DMS53 (cell line): ENCODE results near the gene MGMT.
"Not testable (repeated sequence)": the region's sequence is repeated elsewhere in the genome, so short reads cannot be mapped to it uniquely, and the experiment has no call there.

Experiments used
- DNase-seq: peaks from one replicate; lab custom pipeline; 2025; lab: John Stamatoyannopoulos, UW

Gene MGMT

GRCh38 chr10:129466703-129467358 lies at the start of gene MGMT:
Gene MGMT (plus strand): TSS chr10:129467241.
- DNase-seq: no peak

GRCh38 chr10:129417870-129418269 lies 49.2 kb upstream of the MGMT start:
- no peak for DNase-seq

GRCh38 chr10:129418496-129419225 lies 48.4 kb upstream of the MGMT start:
- DNase-seq: no peak

- no peak for DNase-seq
Observed at GRCh38 chr10:129419397-129419796, 47.6 kb upstream of the MGMT start.

GRCh38 chr10:129421399-129422010 lies 45.5 kb upstream of the MGMT start:
- no peak for DNase-seq

- no peak for DNase-seq
Observed at GRCh38 chr10:129424978-129425377, 42.1 kb upstream of the MGMT start.

- DNase-seq: no peak
Observed at GRCh38 chr10:129426606-129427005, 40.4 kb upstream of the MGMT start.

GRCh38 chr10:129433266-129433665 lies 33.8 kb upstream of the MGMT start:
- DNase-seq: no peak

GRCh38 chr10:129435724-129436123 lies 31.3 kb upstream of the MGMT start:
- not testable (repeated sequence) for DNase-seq

GRCh38 chr10:129438024-129438423 lies 29.0 kb upstream of the MGMT start:
- no peak for DNase-seq

GRCh38 chr10:129440247-129440646 lies 26.8 kb upstream of the MGMT start:
- DNase-seq: no peak

- no peak for DNase-seq
Observed at GRCh38 chr10:129440722-129441316, 26.2 kb upstream of the MGMT start.

GRCh38 chr10:129441372-129442009 lies 25.6 kb upstream of the MGMT start:
- no peak for DNase-seq

- no peak for DNase-seq
Observed at GRCh38 chr10:129442866-129443265, 24.2 kb upstream of the MGMT start.

GRCh38 chr10:129444359-129444758 lies 22.7 kb upstream of the MGMT start:
- DNase-seq: no peak

- DNase-seq: no peak
Observed at GRCh38 chr10:129445436-129446182, 21.4 kb upstream of the MGMT start.

- no peak for DNase-seq
Observed at GRCh38 chr10:129446183-129446581, 20.9 kb upstream of the MGMT start.

GRCh38 chr10:129447486-129447885 lies 19.6 kb upstream of the MGMT start:
- DNase-seq: no peak

GRCh38 chr10:129448086-129448485 lies 19.0 kb upstream of the MGMT start:
- no peak for DNase-seq

GRCh38 chr10:129448539-129448938 lies 18.5 kb upstream of the MGMT start:
- no peak for DNase-seq

GRCh38 chr10:129449893-129450292 lies 17.1 kb upstream of the MGMT start:
- DNase-seq: no peak

GRCh38 chr10:129450391-129450790 lies 16.6 kb upstream of the MGMT start:
- no peak for DNase-seq
